Pancreas (tissue), 10 donors: ENCODE results near the gene OGFOD3. TPM values are rescaled to one million over a fixed set of nuclear protein-coding genes. Genes with fewer than 3 reads are reported as not detected.
A peak's percentile ranks its signal among the peaks of the same experiment; 100 is the strongest.
"Not testable (repeated sequence)": the region's sequence is repeated elsewhere in the genome, so short reads cannot be mapped to it uniquely, and the experiment has no call there.

Experiments used
- ATAC-seq, 4 donors: fragments of 200-7000 bp; cut with Tn5 transposase; one replicate each; pipeline versions ENCODE4 v1.8.0 to v1.9.1; 2020; ENCODE audit warnings: mild to moderate bottlenecking in 4 of 4, moderate library complexity in 4 of 4
- DNase-seq, 6 donors: peaks; one replicate each; pipeline ENCODE4 v3.0.0-alpha.2; 2020
- FAIRE-seq: peaks from 2 replicates; lab custom pipeline; 2012; peaks lifted over from hg19 to GRCh38; lab: Jason Lieb, UNC
- H3K27ac ChIP-seq, 4 donors: fragments of 200-600 bp; sonication (generic); 1 replicate in 3 of 4; 2 replicates in 1 of 4; pipeline versions ENCODE4 v1.5.0 to v1.8.0; 2020
- H3K27me3 ChIP-seq, 4 donors: fragments of 200-600 bp; one replicate each; pipeline ENCODE4 v1.8.0; 2021
- H3K36me3 ChIP-seq, 3 donors: fragments of 200-600 bp; sonication (generic) in 1 of 3; one replicate each; pipeline versions ENCODE4 v1.5.0 to v1.8.0; 2020 to 2021
- H3K4me1 ChIP-seq, 3 donors: fragments of 200-600 bp; one replicate each; pipeline ENCODE4 v1.8.0; 2021
- H3K4me3 ChIP-seq, 4 donors: fragments of 200-600 bp; sonication (generic) in 2 of 4; one replicate each; pipeline versions ENCODE4 v1.5.0 to v1.8.0; 2020 to 2021
- H3K9me3 ChIP-seq, 4 donors: fragments of 200-600 bp; one replicate each; pipeline ENCODE4 v1.8.0; 2021
- WGBS, 2 donors: extraction: QIAGEN DNeasy Blood & Tissue Kit; methylation state at CpG; one replicate each; pipeline ENCODE4 v1.1.7; 2013; 5-methylcytosine and 5-hydroxymethylcytosine counted together
- intact Hi-C, 3 donors: fragments of 100-400 bp; cut with DNase I; formaldehyde crosslinking; loops; one replicate each; pipeline versions ENCODE4 v1.11.1 to v1.14.2; 2022
- polyA plus RNA-seq, 2 donors: library from polyadenylated mRNA; stranded (reverse); fragments of 200-250 nt; gene quantifications; one replicate each; pipeline ENCODE4 v1.2.3, GENCODE V29; 2013
- total RNA-seq, 6 donors: library from RNA; stranded (reverse); fragmentation: NEBNext Ultra II Directional in 4 of 6; extraction: Animal tissue kit (Norgen Biotek cat#: 25700) in 4 of 6; gene quantifications; one replicate each; pipeline versions ENCODE4 v1.2.1 to v1.2.4, GENCODE V29; 2021 to 2023
- TF ChIP-seq, protein P1 (sequence below), 4 donors: fragments of 200-600 bp; sonication (generic) in 3 of 4; IDR thresholded peaks; one replicate each; pipeline versions ENCODE4 v1.5.0 to v1.8.0; 2021; ENCODE audit warnings: antibody characterized with exemption in 4 of 4
- donor health status: healthy with polysubstance abuse.
- donor health status: DM: no; HTN: no; CAD: no; lungs with moderate emphysema.
- donor health status: DM: no; HTN: no; CAD: no.
- donor health status: control.
- donor health status: control.
- donor health status: Bipolar disorder and iron deficiency.
- donor health status: DM: yes; HTN: yes; CAD: no.
- donor health status: DM: no; HTN: no; CAD: no.
- donor health status: DM: no; HTN: no; CAD: no.
- donor health status: DM: yes; HTN: yes; CAD: no.

The OGFOD3 gene
- total and polyA plus RNA-seq, 8 donors = 17.8 to 28.0 (median 19.9) TPM

DNA sequence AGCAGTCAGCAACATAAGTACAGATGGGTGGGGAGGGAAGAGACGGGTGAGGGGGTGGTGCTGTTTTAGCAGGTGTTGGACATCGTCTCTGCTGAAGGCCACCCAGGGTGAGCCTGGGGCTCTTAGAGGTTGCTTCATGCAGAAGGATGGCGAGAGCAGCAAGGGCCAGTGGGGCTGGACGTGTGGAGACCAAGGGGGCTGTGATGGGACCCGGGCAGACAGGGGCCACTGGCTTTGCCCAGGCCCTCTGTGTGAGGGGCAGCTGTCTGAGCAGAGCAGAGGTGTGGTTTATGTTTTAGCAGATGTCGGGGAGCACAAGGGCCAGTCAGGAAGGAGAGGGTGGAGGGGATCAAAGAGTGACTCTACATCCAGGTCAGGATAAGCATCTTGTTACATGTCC, 45.0 kb upstream of the OGFOD3 start:
- FAIRE-seq (no peak), DNase-seq (no peak), ATAC-seq (no peak)
- Histone ChIP-seq H3K4me3 (no peak overlapping the region), H3K27me3 (no peaks in the 10 kb centered on the region), H3K27ac (peak overlapping the region in 1 of 4 donors; percentile 17), H3K4me1 (peaks cover 0 to 26% (median 14%) of the 10 kb centered on the region in 3 donors), H3K36me3 (peaks cover 0 to 4% (median 0%) of the 10 kb centered on the region in 3 donors), H3K9me3 (no peaks in the 10 kb centered on the region)
- WGBS, 2 donors = 88 to 90% methylated on average over 6 of the region's 6 CpGs
- TF ChIP-seq, protein P1, sequence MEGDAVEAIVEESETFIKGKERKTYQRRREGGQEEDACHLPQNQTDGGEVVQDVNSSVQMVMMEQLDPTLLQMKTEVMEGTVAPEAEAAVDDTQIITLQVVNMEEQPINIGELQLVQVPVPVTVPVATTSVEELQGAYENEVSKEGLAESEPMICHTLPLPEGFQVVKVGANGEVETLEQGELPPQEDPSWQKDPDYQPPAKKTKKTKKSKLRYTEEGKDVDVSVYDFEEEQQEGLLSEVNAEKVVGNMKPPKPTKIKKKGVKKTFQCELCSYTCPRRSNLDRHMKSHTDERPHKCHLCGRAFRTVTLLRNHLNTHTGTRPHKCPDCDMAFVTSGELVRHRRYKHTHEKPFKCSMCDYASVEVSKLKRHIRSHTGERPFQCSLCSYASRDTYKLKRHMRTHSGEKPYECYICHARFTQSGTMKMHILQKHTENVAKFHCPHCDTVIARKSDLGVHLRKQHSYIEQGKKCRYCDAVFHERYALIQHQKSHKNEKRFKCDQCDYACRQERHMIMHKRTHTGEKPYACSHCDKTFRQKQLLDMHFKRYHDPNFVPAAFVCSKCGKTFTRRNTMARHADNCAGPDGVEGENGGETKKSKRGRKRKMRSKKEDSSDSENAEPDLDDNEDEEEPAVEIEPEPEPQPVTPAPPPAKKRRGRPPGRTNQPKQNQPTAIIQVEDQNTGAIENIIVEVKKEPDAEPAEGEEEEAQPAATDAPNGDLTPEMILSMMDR (IDR thresholded peaks at IDR 0.05) = no peak
- intact Hi-C loops = no loop called here

DNA sequence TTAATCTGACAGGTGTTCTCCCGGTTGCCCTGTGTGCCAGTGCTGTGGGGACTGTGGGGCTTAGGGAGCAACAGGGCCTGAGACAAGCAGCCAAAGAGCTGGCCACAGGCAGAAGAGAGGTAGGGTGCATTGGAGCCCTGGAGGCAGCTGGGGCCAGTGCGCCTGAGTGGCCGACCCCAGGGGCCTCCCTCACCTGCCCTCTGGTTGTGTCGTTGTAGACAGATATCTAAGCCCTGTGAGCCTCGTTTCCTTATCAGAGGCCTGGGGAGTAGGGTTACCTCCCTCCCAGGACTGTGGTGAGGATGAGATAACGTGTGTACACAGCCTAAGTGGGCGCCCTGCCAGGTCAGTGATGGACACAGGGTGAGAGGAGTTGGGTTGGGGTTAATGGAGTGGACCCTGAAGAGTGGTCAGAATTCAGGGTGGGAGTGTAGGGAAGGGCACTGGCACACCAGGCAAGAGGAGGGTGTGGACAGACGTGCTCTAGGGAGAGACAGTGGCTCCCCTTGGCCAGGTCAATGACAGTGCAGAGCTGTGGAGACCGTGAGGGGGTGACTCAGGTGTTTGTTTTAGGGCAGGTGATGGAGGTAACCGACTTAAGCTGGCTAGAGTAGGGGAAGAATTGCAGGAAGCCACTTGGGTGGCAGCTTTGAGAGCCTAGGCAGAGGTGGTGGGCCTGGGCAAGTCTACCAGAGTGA, 43.6 kb upstream of the OGFOD3 start:
- Histone ChIP-seq H3K9me3 (no peaks in the 10 kb centered on the region), H3K4me1 (peaks cover 5 to 34% (median 22%) of the 10 kb centered on the region in 3 donors), H3K4me3 (no peak overlapping the region), H3K27me3 (no peaks in the 10 kb centered on the region), H3K27ac (peak overlapping the region; percentile 16 to 47 (median 32)), H3K36me3 (peaks cover 0 to 4% (median 0%) of the 10 kb centered on the region in 3 donors)
- WGBS, 2 donors = 27 to 28% methylated on average over 10 of the region's 10 CpGs
- peak in 2 of 4 donors; percentile 4 to 8 for ATAC-seq
- intact Hi-C loops = no loop called here
- TF ChIP-seq, protein P1 (IDR thresholded peaks at IDR 0.05) = no peak
- FAIRE-seq = no peak
- DNase-seq = peak; percentile 48 to 88 (median 73)

DNA sequence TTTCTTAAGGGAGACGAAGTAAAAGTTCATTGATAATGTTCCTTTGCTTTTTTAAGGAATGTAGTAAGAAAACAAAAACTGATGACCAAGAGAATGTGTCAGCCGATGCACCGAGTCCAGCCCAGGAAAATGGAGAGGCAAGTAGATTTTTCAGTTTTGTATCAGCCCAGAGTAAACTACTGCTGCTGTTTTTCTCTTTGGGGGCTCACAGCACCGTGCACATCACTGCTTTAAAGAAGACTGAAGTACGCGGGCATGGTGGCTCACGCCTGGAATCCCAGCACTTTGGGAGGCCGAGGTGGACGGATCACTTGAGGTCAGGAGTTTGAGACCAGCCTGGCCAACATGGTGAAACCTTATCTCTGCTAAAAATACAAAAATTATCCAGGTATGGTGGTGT, 41.5 kb upstream of the OGFOD3 start:
- intact Hi-C loops, FAIRE-seq, H3K9me3 ChIP-seq, H3K27me3 ChIP-seq, DNase-seq, H3K27ac ChIP-seq, H3K36me3 ChIP-seq, H3K4me3 ChIP-seq, ATAC-seq: not testable (repeated sequence)
- WGBS, 2 donors = 91 to 94% methylated on average over 9 of the region's 9 CpGs
- H3K4me1 ChIP-seq = peaks cover 5 to 42% (median 26%) of the 10 kb centered on the region in 3 donors

DNA sequence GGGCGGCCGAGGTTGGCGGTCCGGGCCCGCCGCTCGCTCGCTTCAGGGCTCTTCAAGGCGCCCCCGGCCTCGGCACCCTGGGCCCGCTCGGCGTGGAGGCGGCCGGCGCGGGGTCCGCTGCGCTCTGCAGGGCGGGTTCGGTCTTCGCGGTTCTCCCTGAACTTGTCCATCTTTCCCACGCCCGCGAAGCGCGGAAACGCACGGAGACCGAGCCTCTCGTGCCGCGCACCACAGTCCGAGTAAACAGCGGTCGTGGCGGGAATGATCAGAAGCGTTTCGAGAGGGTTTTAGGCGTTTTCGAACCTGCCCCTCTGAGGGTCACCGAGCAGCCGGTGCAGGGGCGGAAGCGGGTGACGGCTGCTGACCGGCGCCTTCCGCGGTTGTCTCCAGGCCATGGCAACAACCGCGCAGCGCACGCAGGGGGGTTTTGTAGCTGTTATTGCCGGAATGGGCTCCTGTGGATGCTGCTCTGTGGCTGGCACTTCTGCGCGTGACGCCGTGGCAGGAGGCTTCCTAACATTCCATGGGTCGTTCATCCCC, 40.6 kb upstream of the OGFOD3 start:
- FAIRE-seq = no peak
- peak in 1 of 4 donors; percentile 2 for ATAC-seq
- no peaks in the 10 kb centered on the region for H3K27me3 ChIP-seq

DNA sequence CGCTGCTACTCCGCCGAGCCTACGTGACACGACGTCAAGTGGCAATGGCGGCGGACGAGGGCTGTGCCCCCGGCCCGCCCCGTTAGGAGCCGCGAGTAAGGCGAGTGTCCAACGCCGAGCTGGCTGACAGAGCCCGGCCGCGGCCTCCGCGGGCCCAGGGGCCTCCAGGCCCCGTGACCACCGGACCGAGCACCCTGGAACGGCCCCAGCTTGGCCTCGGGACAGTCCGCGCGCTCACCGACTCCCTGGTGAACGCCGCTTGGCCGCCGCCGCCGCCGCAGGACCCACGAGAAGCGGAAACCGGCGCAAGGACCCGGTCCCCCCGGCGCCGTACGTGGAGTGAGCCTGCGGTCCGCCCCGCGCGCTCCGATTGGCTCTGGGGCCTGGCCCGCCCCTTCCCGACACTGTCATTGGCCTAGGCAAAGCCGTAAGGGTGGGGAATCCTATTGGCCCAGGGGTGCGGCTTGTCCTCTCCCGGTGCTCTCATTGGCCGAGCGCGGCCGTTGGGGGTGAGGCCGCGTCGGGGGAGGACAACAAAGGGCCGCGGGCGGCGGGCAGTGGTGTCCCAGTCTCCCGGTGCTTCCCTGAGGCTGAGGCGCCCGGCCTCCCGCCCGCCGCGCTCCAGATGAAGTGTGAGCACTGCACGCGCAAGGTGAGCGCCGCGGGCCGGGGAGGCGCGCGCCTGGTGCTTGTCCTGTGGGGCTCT, 39.9 kb upstream of the OGFOD3 start, which contains the start of gene NARF:
Gene NARF (plus strand): TSS at position 563 of the 706 bp plus-strand sequence. CDS start 63 bp downstream, at position 626.
- no peaks in the 10 kb centered on the region for H3K36me3 ChIP-seq
- DNase-seq = peak; percentile 94 to 99 (median 98)
- intact Hi-C loops = no loop called here
- H3K9me3 ChIP-seq = no peaks in the 10 kb centered on the region
- ATAC-seq = peak; percentile 93 to 97 (median 96)
- peak within 1 kb of the TSS; percentile 100 for H3K27ac ChIP-seq
- H3K27me3 ChIP-seq = no peaks in the 10 kb centered on the region
- WGBS, 2 donors = 0% methylated on average over 84 to 85 of the region's 85 CpGs
- H3K4me3 ChIP-seq = peak within 1 kb of the TSS; percentile 65 to 87 (median 82)
- no peak for FAIRE-seq
- TF ChIP-seq, protein P1 (IDR thresholded peaks at IDR 0.05) = no peak
- H3K4me1 ChIP-seq = peaks cover 5 to 34% (median 26%) of the 10 kb centered on the region in 3 donors

More for the DNA sequence above, 40.6 kb upstream of the OGFOD3 start:
- intact Hi-C loops = no loop called here
- Histone ChIP-seq H3K27ac (peak overlapping the region; percentile 100), H3K4me1 (peaks cover 5 to 39% (median 26%) of the 10 kb centered on the region in 3 donors), H3K36me3 (no peaks in the 10 kb centered on the region), H3K4me3 (peak overlapping the region; percentile 65 to 87 (median 82)), H3K9me3 (no peaks in the 10 kb centered on the region)
- 0% methylated on average over 61 to 62 of the region's 62 CpGs for WGBS, 2 donors
- peak in 3 of 6 donors; percentile 26 to 69 (median 39) for DNase-seq
- TF ChIP-seq, protein P1 (IDR thresholded peaks at IDR 0.05) = no peak
